Astrocyte (in vitro differentiated cells and primary cell): ENCODE data around the gene DRD2. TPM values are rescaled to one million over a fixed set of nuclear protein-coding genes. Genes with fewer than 3 reads are reported as not detected.

ENCODE experiments used
- DNase-seq: peaks from one replicate; pipeline ENCODE4 v3.0.0-alpha.2; 2010; ENCODE audit warnings: low read depth
- FAIRE-seq: peaks from 2 replicates; lab custom pipeline; 2011; peaks lifted over from hg19 to GRCh38; lab: Jason Lieb, UNC
- H2AFZ ChIP-seq: 2 replicates; pipeline ENCODE4 v1.6.0; 2012; ENCODE audit warnings: low read depth, low read length, inconsistent platforms
- H3K27ac ChIP-seq: 2 replicates; pipeline ENCODE4 v1.5.1; 2011; ENCODE audit warnings: low read depth, low read length, inconsistent platforms
- H3K27me3 ChIP-seq: 2 replicates; pipeline ENCODE4 v1.6.0; 2011; ENCODE audit warnings: low read length, inconsistent platforms; ENCODE audit not compliant: insufficient read depth
- H3K36me3 ChIP-seq: 2 replicates; pipeline ENCODE4 v1.5.1; 2011; ENCODE audit warnings: low read length, inconsistent platforms; ENCODE audit not compliant: insufficient read depth
- H3K4me1 ChIP-seq: 2 replicates; pipeline ENCODE4 v1.5.1; 2011; ENCODE audit warnings: low read length, inconsistent platforms; ENCODE audit not compliant: insufficient read depth
- H3K4me2 ChIP-seq: 2 replicates; pipeline ENCODE4 v1.6.0; 2012; ENCODE audit warnings: low read length, inconsistent platforms
- H3K4me3 ChIP-seq: 2 replicates; pipeline ENCODE4 v1.5.1; 2011; ENCODE audit warnings: low read depth, mild to moderate bottlenecking, low read length, inconsistent platforms; ENCODE audit not compliant: insufficient read depth
- H3K79me2 ChIP-seq: 2 replicates; pipeline ENCODE4 v1.6.0; 2012; ENCODE audit warnings: mild to moderate bottlenecking, low read length, inconsistent platforms; ENCODE audit not compliant: insufficient read depth
- H3K9ac ChIP-seq: 2 replicates; pipeline ENCODE4 v1.6.0; 2012; ENCODE audit warnings: mild to moderate bottlenecking, low read length, inconsistent platforms
- H3K9me3 ChIP-seq: 2 replicates; pipeline ENCODE4 v1.5.1; 2012; ENCODE audit warnings: low read depth, mild to moderate bottlenecking, low read length, inconsistent platforms; ENCODE audit not compliant: insufficient read depth
- H4K20me1 ChIP-seq: 2 replicates; pipeline ENCODE4 v1.6.0; 2012; ENCODE audit warnings: low read length, inconsistent platforms; ENCODE audit not compliant: insufficient read depth
- H3K27ac Mint-ChIP-seq: one replicate; pipeline ENCODE4 v1.8.0; 2021; ENCODE audit warnings: mild to moderate bottlenecking, mixed read lengths; ENCODE audit not compliant: unreplicated experiment
- H3K27me3 Mint-ChIP-seq: one replicate; pipeline ENCODE4 v1.8.0; 2021; ENCODE audit warnings: low read depth, mixed read lengths; ENCODE audit not compliant: unreplicated experiment
- H3K36me3 Mint-ChIP-seq: one replicate; pipeline ENCODE4 v1.8.0; 2021; ENCODE audit warnings: low read depth, mixed read lengths; ENCODE audit not compliant: unreplicated experiment
- H3K4me1 Mint-ChIP-seq: one replicate; pipeline ENCODE4 v1.8.0; 2021; ENCODE audit warnings: low read depth, mixed read lengths; ENCODE audit not compliant: unreplicated experiment
- H3K4me3 Mint-ChIP-seq: one replicate; pipeline ENCODE4 v1.8.0; 2021; ENCODE audit warnings: mild to moderate bottlenecking, moderate library complexity, mixed read lengths; ENCODE audit not compliant: unreplicated experiment
- H3K9me3 Mint-ChIP-seq: one replicate; pipeline ENCODE4 v1.8.0; 2021; ENCODE audit warnings: mild to moderate bottlenecking, mixed read lengths; ENCODE audit not compliant: unreplicated experiment
- CTCF ChIP-seq: IDR thresholded peaks from 2 replicates; pipeline ENCODE4 v1.5.1; 2011; ENCODE audit warnings: low read depth, mild to moderate bottlenecking, inconsistent platforms, low read length, moderate library complexity; ENCODE audit not compliant: insufficient read depth
- EZH2 ChIP-seq: IDR thresholded peaks from 2 replicates; pipeline ENCODE4 v1.6.1; 2012; ENCODE audit warnings: mild to moderate bottlenecking, low read length, inconsistent platforms; ENCODE audit not compliant: insufficient read depth
- total RNA-seq: library from RNA; stranded (reverse); gene quantifications from 2 replicates; pipeline ENCODE4 v1.2.1, GENCODE V29; 2021

Gene DRD2
- total RNA-seq, 1 donor from 2014 or later, result not detected

GRCh38 chr11:113376156-113376555 is 99.0 kb downstream of the DRD2 start:
- FAIRE-seq (no peak), DNase-seq (peak; percentile 10)
- TF ChIP-seq EZH2 (no peak), CTCF (no peak)
- H3K9me3 Mint-ChIP-seq, result peaks cover 5% of the 10 kb centered on the region
- no peaks in the 10 kb centered on the region for H3K27me3 Mint-ChIP-seq
- Histone ChIP-seq H3K4me1 (peaks cover 13% of the 10 kb centered on the region), H3K27ac (no peak overlapping the region), H3K4me2 (no peak overlapping the region), H3K9me3 (no peaks in the 10 kb centered on the region), H3K27me3 (no peaks in the 10 kb centered on the region), H4K20me1 (no peaks in the 10 kb centered on the region), H3K36me3 (no peaks in the 10 kb centered on the region), H2AFZ (no peak overlapping the region), H3K4me3 (no peak overlapping the region), H3K79me2 (no peaks in the 10 kb centered on the region), H3K9ac (no peak overlapping the region)
- H3K36me3 Mint-ChIP-seq, result no peaks in the 10 kb centered on the region
- H3K27ac Mint-ChIP-seq, result no peak overlapping the region
- no peak overlapping the region for H3K4me3 Mint-ChIP-seq
- peaks cover 25% of the 10 kb centered on the region for H3K4me1 Mint-ChIP-seq

- Histone ChIP-seq H3K4me3 (no peak overlapping the region), H3K79me2 (no peaks in the 10 kb centered on the region), H2AFZ (no peak overlapping the region), H3K36me3 (no peaks in the 10 kb centered on the region), H3K27ac (no peak overlapping the region), H3K9me3 (no peaks in the 10 kb centered on the region), H3K9ac (no peak overlapping the region), H3K27me3 (no peaks in the 10 kb centered on the region), H3K4me2 (no peak overlapping the region), H3K4me1 (peaks cover 13% of the 10 kb centered on the region), H4K20me1 (no peaks in the 10 kb centered on the region)
- Mint-ChIP-seq H3K36me3 (no peaks in the 10 kb centered on the region), H3K4me1 (peaks cover 25% of the 10 kb centered on the region), H3K27ac (no peak overlapping the region), H3K27me3 (no peaks in the 10 kb centered on the region), H3K4me3 (no peak overlapping the region), H3K9me3 (peaks cover 5% of the 10 kb centered on the region)
- FAIRE-seq (no peak), DNase-seq (no peak)
- no peak for TF ChIP-seq CTCF
- TF ChIP-seq EZH2, result no peak
These were observed 99.8 kb downstream of the DRD2 start for GRCh38 chr11:113375402-113375801.

DNA sequence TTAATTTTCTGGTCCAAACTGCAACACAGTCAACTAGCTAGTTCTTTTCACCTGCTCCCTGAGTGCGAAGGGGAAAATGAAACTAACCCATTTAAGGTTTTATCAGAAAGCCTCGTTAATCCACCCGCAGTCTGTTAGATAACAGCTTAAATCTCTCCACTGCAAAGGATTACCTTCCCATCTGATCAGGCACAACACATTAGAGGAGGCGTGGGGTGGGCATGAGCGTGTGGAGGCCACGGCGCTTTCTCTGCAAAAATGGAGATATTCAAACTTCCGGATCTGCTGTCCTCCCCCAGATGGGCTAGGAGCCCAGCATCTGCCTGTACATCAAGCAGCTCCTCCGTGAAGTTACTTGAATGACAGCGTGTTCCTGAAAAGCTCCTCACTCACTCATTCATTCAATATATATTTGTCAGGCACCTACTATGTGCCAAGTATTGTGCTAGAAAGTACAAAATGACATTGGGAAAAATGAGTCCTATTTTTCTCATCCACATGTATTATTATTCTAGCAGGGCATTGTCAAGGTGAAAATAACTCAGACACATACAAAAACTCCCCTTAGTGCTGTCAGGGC is 101.1 kb downstream of the DRD2 start:
- no peaks in the 10 kb centered on the region for H3K9me3 ChIP-seq
- Mint-ChIP-seq H3K4me3 (no peak overlapping the region), H3K4me1 (peaks cover 23% of the 10 kb centered on the region), H3K9me3 (peaks cover 2% of the 10 kb centered on the region), H3K27me3 (peaks cover 2% of the 10 kb centered on the region), H3K27ac (no peak overlapping the region), H3K36me3 (no peaks in the 10 kb centered on the region)
- H3K4me1 ChIP-seq, result peaks cover 13% of the 10 kb centered on the region
- no peaks in the 10 kb centered on the region for H3K79me2 ChIP-seq
- no peak overlapping the region for H2AFZ ChIP-seq
- no peaks in the 10 kb centered on the region for H3K27me3 ChIP-seq
- H3K36me3 ChIP-seq, result no peaks in the 10 kb centered on the region
- DNase-seq (no peak), FAIRE-seq (no peak)
- no peak for TF ChIP-seq CTCF
- no peak for TF ChIP-seq EZH2
- no peak overlapping the region for H3K4me2 ChIP-seq
- H3K4me3 ChIP-seq, result no peak overlapping the region
- no peak overlapping the region for H3K9ac ChIP-seq
- no peaks in the 10 kb centered on the region for H4K20me1 ChIP-seq
- no peak overlapping the region for H3K27ac ChIP-seq
